ENCODE measurements around the gene NCAPG2.
"Not testable (repeated sequence)": the region's sequence is repeated elsewhere in the genome, so short reads cannot be mapped to it uniquely, and the experiment has no call there.

NCAPG2 gene

GRCh38 chr7:158664406-158664805 lies 40.2 kb downstream of the NCAPG2 start:
- DNase-seq: no peak

- no peak for DNase-seq
Measured at GRCh38 chr7:158663428-158663741, 41.2 kb downstream of the NCAPG2 start.

- no peak for DNase-seq
Measured at GRCh38 chr7:158662610-158663427, 41.8 kb downstream of the NCAPG2 start.

- DNase-seq: no peak
Measured at GRCh38 chr7:158658475-158658874, 46.1 kb downstream of the NCAPG2 start.

- no peak for DNase-seq
Measured at GRCh38 chr7:158657189-158657746, 47.3 kb downstream of the NCAPG2 start.

GRCh38 chr7:158655931-158656441 lies 48.6 kb downstream of the NCAPG2 start:
- no peak for DNase-seq

GRCh38 chr7:158655507-158655906 lies 49.1 kb downstream of the NCAPG2 start:
- DNase-seq: no peak

GRCh38 chr7:158651968-158652565 lies 52.5 kb downstream of the NCAPG2 start:
- no peak for DNase-seq

GRCh38 chr7:158650821-158651225 lies 53.8 kb downstream of the NCAPG2 start:
- no peak for DNase-seq

- no peak for DNase-seq
Measured at GRCh38 chr7:158649279-158649678, 55.3 kb downstream of the NCAPG2 start.

GRCh38 chr7:158648787-158649186 lies 55.8 kb downstream of the NCAPG2 start:
- no peak for DNase-seq

GRCh38 chr7:158648168-158648567 lies 56.4 kb downstream of the NCAPG2 start:
- no peak for DNase-seq

- DNase-seq: no peak
Measured at GRCh38 chr7:158647475-158647792, 57.2 kb downstream of the NCAPG2 start.

GRCh38 chr7:158646766-158647474 lies 57.7 kb downstream of the NCAPG2 start:
- DNase-seq: no peak

GRCh38 chr7:158645842-158646241 lies 58.8 kb downstream of the NCAPG2 start:
- no peak for DNase-seq

GRCh38 chr7:158642149-158642548 lies 62.5 kb downstream of the NCAPG2 start:
- DNase-seq: no peak

- DNase-seq: no peak
Measured at GRCh38 chr7:158638001-158638400, 66.6 kb downstream of the NCAPG2 start.

- no peak for DNase-seq
Measured at GRCh38 chr7:158633055-158633956, 71.3 kb downstream of the NCAPG2 start.

GRCh38 chr7:158631574-158632195 lies 72.9 kb downstream of the NCAPG2 start:
- DNase-seq: no peak

- DNase-seq: not testable (repeated sequence)
Measured at GRCh38 chr7:158626289-158626688, 78.3 kb downstream of the NCAPG2 start.

- DNase-seq: no peak
Measured at GRCh38 chr7:158623241-158623640, 81.4 kb downstream of the NCAPG2 start.

GRCh38 chr7:158620839-158621441 lies 83.7 kb downstream of the NCAPG2 start:
- no peak for DNase-seq
